Mesenteric fat pad (tissue), 1 donor: ENCODE results near the gene ST8SIA3. TPM values are rescaled to one million over a fixed set of nuclear protein-coding genes. Genes with fewer than 3 reads are reported as not detected.
"Not testable (repeated sequence)": the region's sequence is repeated elsewhere in the genome, so short reads cannot be mapped to it uniquely, and the experiment has no call there.

Source experiments
- DNase-seq: peaks from one replicate; pipeline ENCODE4 v3.0.0-alpha.2; 2020; ENCODE audit warnings: low spot score
- total RNA-seq: library from RNA; stranded (reverse); fragmentation: NEBNext Ultra II Directional; extraction: Animal tissue kit (Norgen Biotek cat#: 25700); gene quantifications from one replicate; pipeline ENCODE4 v1.2.1, GENCODE V29; 2021
- donor health status: DM: yes; HTN: yes; CAD: no.

The ST8SIA3 gene
- total RNA-seq, 1 donor from 2014 or later, result not detected

DNA sequence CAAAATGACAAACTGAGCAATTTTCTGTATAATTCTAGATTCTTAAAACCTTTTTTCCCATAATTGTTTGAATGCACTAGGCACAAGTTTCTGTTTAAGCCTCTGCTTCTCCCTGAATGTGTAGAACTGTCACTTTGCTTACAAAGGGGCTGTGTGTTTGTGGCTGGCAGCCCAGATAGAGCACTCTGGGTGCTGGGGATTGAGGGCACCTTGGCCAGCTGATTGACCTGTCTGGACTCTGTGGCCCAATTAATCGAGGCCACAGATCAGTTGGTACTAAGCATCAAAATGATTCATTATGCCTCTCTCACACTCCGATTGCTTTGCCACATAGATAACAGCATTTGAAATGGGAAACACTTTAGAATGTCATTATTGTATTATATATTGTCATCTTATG lies 12.1 kb downstream of the ST8SIA3 start:
- DNase-seq, result no peak

DNA sequence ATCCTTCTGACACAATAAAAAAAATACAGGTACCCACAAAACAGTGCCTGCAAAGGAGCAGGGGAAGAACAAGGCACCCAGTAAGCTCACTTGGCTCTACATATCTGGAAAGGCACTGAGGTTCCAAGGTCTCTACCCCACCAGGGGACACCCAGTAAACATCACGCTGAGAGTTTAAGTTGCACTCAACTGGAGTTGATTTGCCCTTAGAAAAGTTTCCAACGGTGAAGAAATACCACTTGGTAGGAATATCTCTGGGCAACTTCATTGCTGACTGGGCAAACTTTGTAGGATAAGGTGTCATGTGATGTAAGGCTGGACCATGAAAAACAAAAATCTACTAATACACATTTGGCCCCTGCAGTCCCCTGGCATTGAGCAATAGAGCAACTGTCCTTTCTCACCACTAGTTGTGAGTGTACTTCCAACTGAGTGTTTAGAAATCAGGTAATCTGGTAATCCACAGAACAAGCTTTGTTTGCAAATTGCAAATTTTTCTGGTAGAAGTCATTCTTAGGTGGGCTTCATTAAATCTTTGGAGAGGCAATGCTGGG lies 14.2 kb downstream of the ST8SIA3 start:
- no peak for DNase-seq

DNA sequence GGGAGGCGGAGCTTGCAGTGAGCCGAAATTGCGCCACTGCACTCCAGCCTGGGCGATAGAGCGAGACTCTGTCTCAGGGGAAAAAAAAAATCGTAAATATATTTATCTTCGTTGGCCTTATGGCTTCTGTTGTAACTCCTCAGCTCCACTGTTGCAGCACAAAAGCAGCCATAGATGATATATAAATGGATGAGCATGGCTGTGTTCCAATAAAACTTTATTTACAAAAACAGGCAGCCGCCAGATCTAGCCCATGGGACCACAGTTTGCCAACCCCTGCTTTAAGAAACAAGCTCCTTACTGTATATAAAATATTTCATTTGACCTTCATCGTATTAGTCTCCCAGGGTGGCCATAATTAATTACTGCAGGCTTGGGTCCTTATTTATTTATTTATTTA lies 20.1 kb downstream of the ST8SIA3 start:
- DNase-seq, result no peak

DNA sequence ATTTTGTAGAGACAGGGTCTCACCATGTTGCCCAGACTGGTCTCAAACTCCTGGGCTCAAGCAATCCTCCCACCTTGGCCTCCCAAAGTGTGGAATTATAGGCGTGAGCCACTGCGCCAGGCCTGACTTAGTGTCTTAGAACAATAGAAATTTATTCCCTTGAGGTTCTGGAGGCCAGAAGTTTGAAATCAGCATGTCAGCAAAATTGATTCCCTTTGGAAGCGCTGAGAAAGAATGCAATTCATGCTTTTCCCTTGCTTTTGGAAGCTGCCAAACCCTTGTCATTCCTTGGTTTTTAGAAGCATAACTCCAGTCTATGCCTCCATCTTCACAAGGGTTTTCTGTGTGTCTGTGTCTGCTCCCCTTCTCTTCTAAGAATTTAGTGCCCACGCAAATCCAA lies 20.7 kb downstream of the ST8SIA3 start:
- DNase-seq, result no peak

DNA sequence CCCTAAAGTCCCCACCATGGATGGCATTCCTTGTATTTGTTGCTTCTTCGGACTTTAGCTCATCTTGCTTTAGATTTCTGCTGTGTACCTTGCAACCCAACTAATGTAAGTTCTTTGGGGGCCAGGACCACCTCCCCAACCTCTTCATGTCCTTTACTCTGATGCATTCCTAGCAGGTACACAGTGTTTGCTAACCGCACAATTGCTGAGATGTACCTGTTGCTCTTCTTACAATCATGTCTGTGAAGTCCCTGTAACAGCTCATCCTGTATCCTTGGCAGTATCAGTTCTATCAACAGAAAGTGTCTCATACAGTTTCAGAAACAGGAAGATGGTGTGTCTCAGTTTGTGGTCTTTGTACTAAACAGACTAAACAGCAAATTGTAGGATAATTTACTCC lies 24.1 kb downstream of the ST8SIA3 start:
- DNase-seq, result no peak

DNA sequence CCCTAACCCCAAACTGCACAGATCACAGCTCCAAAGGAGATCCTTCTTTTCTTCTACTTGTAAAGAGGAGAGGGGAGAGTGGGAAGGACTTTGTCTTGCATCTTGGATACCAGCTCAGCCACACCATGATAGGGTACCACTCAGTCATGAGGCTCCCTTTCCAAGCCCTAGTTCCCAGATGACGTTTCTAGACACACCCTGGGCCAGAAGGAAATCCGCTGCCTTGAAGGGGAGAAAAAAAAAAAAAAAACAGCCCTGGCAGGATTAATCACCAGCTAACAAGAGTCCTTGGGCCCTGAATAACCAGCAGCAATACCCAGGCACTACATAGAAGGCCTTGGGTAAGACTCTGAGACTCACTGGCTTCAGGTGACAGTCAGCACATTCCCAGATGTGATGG lies 36.9 kb downstream of the ST8SIA3 start:
- no peak for DNase-seq

DNA sequence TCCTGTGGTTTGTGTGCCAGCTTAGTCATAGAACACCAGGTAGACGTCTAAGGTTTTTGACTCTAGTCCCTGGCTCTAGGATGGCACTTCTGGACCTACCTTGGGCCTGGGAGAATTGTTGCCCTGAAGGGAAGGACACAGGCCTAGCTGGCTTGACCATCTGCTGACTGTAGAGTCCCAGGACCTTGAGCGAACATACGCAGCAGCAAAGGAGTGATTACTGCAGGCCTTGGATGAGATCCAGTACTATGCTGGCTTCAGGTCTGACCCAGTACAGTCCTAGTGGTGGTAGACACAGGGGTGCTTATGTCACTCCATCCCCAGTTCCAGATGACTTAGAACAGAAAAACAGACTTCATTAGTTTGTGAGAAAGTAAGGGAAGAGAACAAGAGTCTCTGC lies 37.7 kb downstream of the ST8SIA3 start:
- no peak for DNase-seq

DNA sequence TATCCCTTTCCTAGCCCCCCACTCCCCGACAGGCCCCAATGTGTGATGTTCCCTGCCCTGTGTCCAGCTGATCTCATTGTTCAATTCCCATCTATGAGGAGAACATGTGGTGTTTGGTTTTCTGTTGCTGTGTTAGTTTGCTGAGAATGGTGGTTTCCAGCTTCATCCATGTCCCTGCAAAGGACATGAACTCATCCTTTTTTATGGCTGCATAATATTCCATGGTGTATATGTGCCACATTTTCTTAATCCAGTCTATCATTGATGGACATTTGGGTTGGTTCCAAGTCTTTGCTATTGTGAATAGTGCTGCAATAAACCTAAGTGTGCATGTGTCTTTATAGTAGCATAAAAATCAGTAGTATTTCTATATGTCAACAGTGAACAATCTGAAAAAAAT lies 42.4 kb downstream of the ST8SIA3 start:
- not testable (repeated sequence) for DNase-seq

DNA sequence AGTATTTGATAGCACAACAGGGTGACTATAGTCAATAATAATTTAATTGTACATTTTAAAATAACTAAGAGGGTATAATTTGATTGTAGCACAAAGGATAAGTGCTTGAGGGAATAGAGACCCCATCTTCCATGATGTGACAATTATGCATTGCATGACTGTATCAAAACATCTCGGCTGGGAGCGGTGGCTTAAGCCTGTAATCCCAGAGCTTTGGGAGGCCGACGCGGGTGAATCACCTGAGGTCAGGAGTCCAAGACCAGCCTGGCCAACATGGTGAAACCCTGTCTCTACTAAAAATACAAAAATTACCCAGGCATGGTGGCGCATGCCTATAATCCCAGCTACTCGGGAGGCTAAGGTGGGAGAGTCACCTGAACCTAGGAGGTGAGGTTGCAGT lies 44.5 kb downstream of the ST8SIA3 start:
- not testable (repeated sequence) for DNase-seq

DNA sequence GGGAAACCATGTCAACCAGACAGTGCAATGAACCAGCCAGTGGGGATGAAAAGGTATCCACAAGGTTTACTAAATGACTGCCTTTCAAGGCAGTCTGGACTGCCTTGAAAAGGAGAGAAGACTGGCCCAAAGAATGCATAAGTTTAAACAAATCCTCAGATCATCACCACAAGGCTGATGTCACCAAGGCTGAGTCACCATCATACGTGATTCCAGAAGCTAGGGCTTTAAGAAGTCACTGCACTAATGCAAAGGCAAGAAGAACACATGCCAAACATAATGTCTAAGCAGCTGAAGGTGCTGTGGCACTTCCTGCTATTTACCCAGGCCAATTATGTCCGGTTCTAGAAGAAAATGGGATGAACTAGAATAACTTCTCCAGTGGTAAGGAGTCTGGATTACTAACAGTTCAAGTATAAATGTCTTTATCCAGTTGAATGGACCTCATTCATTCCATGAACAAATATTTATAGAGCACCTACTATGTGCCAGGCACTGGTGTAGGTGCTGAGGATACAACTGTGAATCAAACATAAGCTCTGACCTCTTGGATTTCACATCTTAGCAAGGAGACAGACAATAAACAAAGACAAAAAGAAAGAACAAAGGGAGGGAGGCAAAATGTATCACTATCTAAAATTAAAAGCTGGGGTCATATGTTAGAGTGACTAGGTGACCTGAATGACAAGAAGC lies 45.2 kb downstream of the ST8SIA3 start:
- no peak for DNase-seq

DNA sequence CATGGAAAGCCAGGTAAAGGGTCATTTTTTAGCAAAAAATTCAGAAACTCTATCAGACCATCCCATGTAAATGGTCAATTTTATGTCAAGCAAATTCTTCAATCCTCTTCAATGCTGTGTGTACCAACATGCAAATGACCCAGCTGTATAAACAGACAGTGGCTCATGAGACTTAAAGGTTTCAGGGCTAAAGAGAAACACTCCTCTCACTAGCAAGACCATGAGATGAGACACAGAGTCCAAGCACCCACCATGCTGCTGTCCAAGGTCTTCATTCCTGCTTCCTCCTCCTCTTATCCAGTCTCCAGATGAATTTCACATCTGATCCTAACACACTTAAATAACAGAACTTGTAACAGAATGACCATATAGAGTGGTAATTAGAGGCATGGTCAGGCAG lies 52.0 kb downstream of the ST8SIA3 start:
- DNase-seq, result no peak

DNA sequence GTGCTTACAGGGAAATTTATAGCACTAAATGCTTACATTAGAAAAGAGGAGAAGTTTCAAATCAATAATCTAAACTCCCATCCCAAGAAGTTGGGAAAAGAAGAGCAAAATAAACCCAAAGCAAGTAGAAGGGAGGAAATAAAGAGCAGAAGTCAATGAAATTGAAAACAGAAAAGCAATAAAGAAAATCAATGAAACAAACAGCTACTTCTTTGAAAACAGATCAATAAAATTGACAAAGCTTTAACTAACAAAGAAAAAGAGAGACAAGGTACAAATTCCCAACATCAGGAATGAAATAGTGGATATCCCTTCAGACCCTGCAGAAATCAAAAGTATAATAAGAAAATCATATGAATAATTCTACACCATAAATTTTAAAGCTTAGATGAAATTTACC lies 57.3 kb downstream of the ST8SIA3 start:
- no peak for DNase-seq

DNA sequence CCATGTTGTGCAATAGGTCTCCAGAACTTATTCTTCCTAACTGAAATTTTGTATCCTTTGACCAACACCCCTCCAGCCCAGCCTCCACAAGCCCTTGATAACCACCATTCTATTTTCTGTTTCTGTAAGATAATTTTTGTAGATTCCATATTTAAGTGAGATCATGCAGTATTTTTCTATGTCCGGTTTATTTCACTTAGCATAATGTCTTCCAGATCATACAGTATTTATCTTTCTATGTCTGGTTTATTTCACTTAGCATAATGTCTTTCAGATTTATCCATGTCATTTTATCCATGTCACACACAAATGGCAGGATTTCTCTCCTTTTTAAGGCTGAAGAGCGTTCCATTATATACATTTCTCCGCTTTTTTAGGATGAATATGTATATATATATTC lies 58.4 kb downstream of the ST8SIA3 start:
- DNase-seq, result no peak

DNA sequence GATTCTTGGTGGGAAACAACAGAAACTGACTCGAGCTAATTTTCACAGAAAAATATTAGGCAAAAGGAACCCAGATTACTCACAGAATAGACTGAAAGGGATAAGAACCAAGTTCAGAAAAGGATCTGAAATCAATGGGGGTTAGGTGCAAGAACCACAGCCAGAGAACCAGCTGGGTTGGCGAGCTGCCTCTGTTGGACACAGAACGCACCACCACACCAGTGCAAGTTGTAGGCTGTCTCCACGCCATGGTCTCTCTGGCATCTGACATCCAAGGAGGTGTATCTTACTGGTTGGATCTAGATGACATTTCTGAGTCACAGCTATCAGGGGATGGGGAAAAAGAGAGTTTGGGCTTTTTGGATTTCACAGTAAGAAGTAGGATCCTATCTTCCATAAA lies 64.2 kb downstream of the ST8SIA3 start:
- no peak for DNase-seq

Other genes with a start within 250 kb of the ST8SIA3 start
- not detected for gene BOD1L2, start 205.5 kb upstream of the ST8SIA3 start, total RNA-seq
- 0.32 TPM for gene ONECUT2, start 82.8 kb downstream of the ST8SIA3 start, total RNA-seq
- 19.9 TPM for gene FECH, start 234.1 kb downstream of the ST8SIA3 start, total RNA-seq